Caco-2 (cell line): Measurements from ENCODE around the gene PEX11A. TPM values are rescaled to one million over a fixed set of nuclear protein-coding genes. Genes with fewer than 3 reads are reported as not detected.

Experiments
- BruUV-seq: library from RNA; stranded (reverse); fragments of 400-500 nt; replicated peaks from 2 replicates; lab custom pipeline; 2021; lab: Mats Ljungman, UMichigan
- CTCF ChIA-PET: fragments of 300-600 bp; sonication (Branson Sonifier 250); formaldehyde crosslinking; loops from one replicate; lab custom pipeline; 2022; ENCODE audit warnings: antibody characterized with exemption; lab: Charles Lee
- POLR2A ChIA-PET: fragments of 300-600 bp; sonication (Branson Sonifier 250); formaldehyde crosslinking; loops from one replicate; lab custom pipeline; 2022; ENCODE audit warnings: antibody characterized with exemption; lab: Charles Lee
- DNase-seq, 2 experiments: peaks; one replicate each; pipeline versions ENCODE4 v3.0.0 to v3.0.0-alpha.2; 2020 to 2022
- H3K27me3 ChIP-seq: replicated peaks from 2 replicates; pipeline ENCODE4 v1.6.0; 2011; ENCODE audit warnings: low read length; ENCODE audit not compliant: control insufficient read depth, insufficient read depth
- H3K36me3 ChIP-seq: 2 replicates; pipeline ENCODE4 v1.5.1; 2011; ENCODE audit warnings: low read length; ENCODE audit not compliant: control insufficient read depth, insufficient read depth
- H3K4me1 ChIP-seq: fragments of 250-450 bp; sonication (Bioruptor Pico); 2 replicates; pipeline ENCODE4 v1.5.1; 2020; ENCODE audit warnings: mild to moderate bottlenecking
- H3K4me3 ChIP-seq: 2 replicates; pipeline ENCODE4 v1.5.1; 2011; ENCODE audit warnings: low read depth, mild to moderate bottlenecking, control low read depth, low read length
- H3K9me3 ChIP-seq: fragments of 250-450 bp; sonication (Bioruptor Pico); 2 replicates; pipeline ENCODE4 v1.5.1; 2020; ENCODE audit warnings: mild to moderate bottlenecking, moderate library complexity
- H3K27ac Mint-ChIP-seq: one replicate; pipeline ENCODE4 v1.8.0; 2022; ENCODE audit warnings: mixed read lengths; ENCODE audit not compliant: unreplicated experiment
- H3K27me3 Mint-ChIP-seq: one replicate; pipeline ENCODE4 v1.8.0; 2022; ENCODE audit warnings: mixed read lengths; ENCODE audit not compliant: insufficient read depth, unreplicated experiment
- H3K36me3 Mint-ChIP-seq: one replicate; pipeline ENCODE4 v1.8.0; 2022; ENCODE audit warnings: mild to moderate bottlenecking, mixed read lengths; ENCODE audit not compliant: insufficient read depth, unreplicated experiment
- H3K4me1 Mint-ChIP-seq: one replicate; pipeline ENCODE4 v1.8.0; 2022; ENCODE audit warnings: low read depth, mixed read lengths; ENCODE audit not compliant: unreplicated experiment
- H3K4me3 Mint-ChIP-seq: one replicate; pipeline ENCODE4 v1.8.0; 2022; ENCODE audit warnings: mild to moderate bottlenecking, moderate library complexity, mixed read lengths; ENCODE audit not compliant: unreplicated experiment
- H3K9me3 Mint-ChIP-seq: one replicate; pipeline ENCODE4 v1.8.0; 2022; ENCODE audit warnings: mixed read lengths; ENCODE audit not compliant: unreplicated experiment
- intact Hi-C: fragments of 100-400 bp; cut with micrococcal nuclease; formaldehyde crosslinking; loops from one replicate; pipeline ENCODE4 v1.10.0; 2022; ENCODE audit not compliant: unreplicated experiment
- total RNA-seq: library from RNA; stranded (reverse); gene quantifications from 2 replicates; pipeline ENCODE4 v1.2.3, GENCODE V29; 2022
- TF ChIP-seq, protein P1 (sequence below), 2 experiments: fragments of 200-600 bp in 1 of 2; IDR thresholded peaks; 1 replicate in 1 of 2; 2 replicates in 1 of 2; pipeline versions ENCODE4 v1.5.1 to v1.8.0; 2011 to 2022; ENCODE audit warnings: antibody characterized with exemption in 1 of 2, control low read depth in 1 of 2, inconsistent platforms in 1 of 2, low read depth in 1 of 2, low read length in 1 of 2, mild to moderate bottlenecking in 1 of 2, moderate library complexity in 1 of 2; ENCODE audit not compliant: insufficient read depth in 1 of 2, severe bottlenecking in 1 of 2, unreplicated experiment in 1 of 2

PEX11A gene
- total RNA-seq, 1 experiment from 2014 or later: 3.7 TPM

DNA sequence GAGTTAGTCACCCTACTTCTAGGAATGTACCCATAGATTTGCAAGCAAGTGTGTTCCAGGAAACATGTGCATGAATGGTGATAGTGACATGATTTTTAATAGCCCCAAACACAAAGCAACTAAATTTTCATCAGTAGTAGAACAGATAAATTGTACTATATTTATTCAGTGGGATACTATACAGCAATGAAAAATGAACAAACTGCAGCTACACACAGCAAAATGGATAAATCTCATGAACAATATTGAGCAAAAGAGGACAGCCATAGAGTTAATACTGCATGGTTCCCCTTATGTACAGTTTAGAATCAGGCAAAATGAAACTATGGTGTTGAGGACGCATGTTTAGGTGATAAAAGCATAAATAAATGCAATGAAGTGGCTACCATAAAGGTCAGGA is 34.5 kb upstream of the PEX11A start:
- no peak overlapping the region for H3K4me3 ChIP-seq
- no peaks in the 10 kb centered on the region for H3K9me3 ChIP-seq
- Mint-ChIP-seq H3K27me3 (peaks cover 7% of the 10 kb centered on the region), H3K4me3 (no peak overlapping the region), H3K4me1 (no peaks in the 10 kb centered on the region), H3K9me3 (no peaks in the 10 kb centered on the region), H3K36me3 (no peaks in the 10 kb centered on the region), H3K27ac (no peak overlapping the region)
- no peaks in the 10 kb centered on the region; the same call in 1 of the 2 replicates for H3K27me3 ChIP-seq
- H3K4me1 ChIP-seq: no peaks in the 10 kb centered on the region
- intact Hi-C loops: no loop called here
- TF ChIP-seq, protein P1, sequence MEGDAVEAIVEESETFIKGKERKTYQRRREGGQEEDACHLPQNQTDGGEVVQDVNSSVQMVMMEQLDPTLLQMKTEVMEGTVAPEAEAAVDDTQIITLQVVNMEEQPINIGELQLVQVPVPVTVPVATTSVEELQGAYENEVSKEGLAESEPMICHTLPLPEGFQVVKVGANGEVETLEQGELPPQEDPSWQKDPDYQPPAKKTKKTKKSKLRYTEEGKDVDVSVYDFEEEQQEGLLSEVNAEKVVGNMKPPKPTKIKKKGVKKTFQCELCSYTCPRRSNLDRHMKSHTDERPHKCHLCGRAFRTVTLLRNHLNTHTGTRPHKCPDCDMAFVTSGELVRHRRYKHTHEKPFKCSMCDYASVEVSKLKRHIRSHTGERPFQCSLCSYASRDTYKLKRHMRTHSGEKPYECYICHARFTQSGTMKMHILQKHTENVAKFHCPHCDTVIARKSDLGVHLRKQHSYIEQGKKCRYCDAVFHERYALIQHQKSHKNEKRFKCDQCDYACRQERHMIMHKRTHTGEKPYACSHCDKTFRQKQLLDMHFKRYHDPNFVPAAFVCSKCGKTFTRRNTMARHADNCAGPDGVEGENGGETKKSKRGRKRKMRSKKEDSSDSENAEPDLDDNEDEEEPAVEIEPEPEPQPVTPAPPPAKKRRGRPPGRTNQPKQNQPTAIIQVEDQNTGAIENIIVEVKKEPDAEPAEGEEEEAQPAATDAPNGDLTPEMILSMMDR (IDR thresholded peaks at IDR 0.05; ENCODE audit: insufficient read depth in 1 of 2, low read depth in 1 of 2, low read length in 1 of 2, severe bottlenecking in 1 of 2, unreplicated experiment in 1 of 2): no peak
- DNase-seq: no peak
- no peaks in the 10 kb centered on the region for H3K36me3 ChIP-seq
- CTCF ChIA-PET: interaction anchor here (0.5 kb wide), 1 partner anchor 131 kb away, joined by 3 read pairs; no protein-coding TSS in a partner anchor
- POLR2A ChIA-PET: no interaction called here
- no TSS peak for BruUV-seq

- POLR2A ChIA-PET: no interaction called here
- H3K9me3 ChIP-seq: no peaks in the 10 kb centered on the region
- CTCF ChIA-PET: no interaction called here
- no peak overlapping the region for H3K4me3 ChIP-seq
- intact Hi-C loops: no loop called here
- H3K36me3 ChIP-seq: no peaks in the 10 kb centered on the region
- Mint-ChIP-seq H3K27ac (no peak overlapping the region), H3K4me1 (no peaks in the 10 kb centered on the region), H3K36me3 (no peaks in the 10 kb centered on the region), H3K27me3 (peaks cover 9% of the 10 kb centered on the region), H3K9me3 (no peaks in the 10 kb centered on the region), H3K4me3 (no peak overlapping the region)
- H3K27me3 ChIP-seq: no peaks in the 10 kb centered on the region; the same call in 1 of the 2 replicates
- no TSS peak for BruUV-seq
- no peaks in the 10 kb centered on the region for H3K4me1 ChIP-seq
- TF ChIP-seq, protein P1 (IDR thresholded peaks at IDR 0.05; ENCODE audit: insufficient read depth in 1 of 2, low read depth in 1 of 2, low read length in 1 of 2, severe bottlenecking in 1 of 2, unreplicated experiment in 1 of 2): no peak
- DNase-seq: no peak
Measured at GRCh38 chr15:89724621-89725020, 34.1 kb upstream of the PEX11A start.

GRCh38 chr15:89723031-89723430 is 32.5 kb upstream of the PEX11A start:
- ChIA-PET CTCF (no interaction called here), POLR2A (no interaction called here)
- no peak for DNase-seq
- no peaks in the 10 kb centered on the region for H3K9me3 Mint-ChIP-seq
- no peaks in the 10 kb centered on the region for H3K9me3 ChIP-seq
- H3K4me3 ChIP-seq: no peak overlapping the region
- H3K4me3 Mint-ChIP-seq: no peak overlapping the region
- TF ChIP-seq, protein P1 (IDR thresholded peaks at IDR 0.05; ENCODE audit: insufficient read depth in 1 of 2, low read depth in 1 of 2, low read length in 1 of 2, severe bottlenecking in 1 of 2, unreplicated experiment in 1 of 2): no peak
- no peak overlapping the region for H3K27ac Mint-ChIP-seq
- intact Hi-C loops: no loop called here
- H3K27me3 Mint-ChIP-seq: peaks cover 11% of the 10 kb centered on the region
- no peaks in the 10 kb centered on the region for H3K36me3 ChIP-seq
- no peaks in the 10 kb centered on the region for H3K4me1 Mint-ChIP-seq
- H3K36me3 Mint-ChIP-seq: no peaks in the 10 kb centered on the region
- BruUV-seq: no TSS peak
- H3K27me3 ChIP-seq: no peaks in the 10 kb centered on the region
- no peaks in the 10 kb centered on the region for H3K4me1 ChIP-seq
